Measurements from ENCODE around the gene CRISP1.

DNA sequence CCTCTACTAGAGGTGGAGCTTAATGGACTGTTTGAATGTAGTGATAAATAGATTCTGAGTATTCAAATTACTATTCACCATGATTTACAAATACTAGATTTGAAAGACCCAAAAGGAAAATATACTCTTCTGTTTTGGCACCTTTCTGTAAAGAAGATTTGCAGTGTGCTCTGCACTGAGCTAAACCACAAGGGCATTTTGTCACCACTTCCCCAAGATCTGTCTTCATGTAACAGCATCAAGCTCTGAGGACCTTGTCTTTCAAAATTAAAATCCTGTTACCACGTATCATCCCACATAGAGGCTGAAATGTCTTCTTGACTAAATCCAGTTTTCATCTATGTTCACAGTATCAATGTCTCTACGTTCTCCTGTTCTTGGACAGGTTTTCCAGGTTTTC lies 76.0 kb downstream of the CRISP1 start:
- TF ChIP-seq MAX (IDR thresholded peaks at IDR 0.05) (no peak), CREB1 (IDR thresholded peaks at IDR 0.05) (no peak), POLR2A (IDR thresholded peaks at IDR 0.05; ENCODE audit: control extremely low read depth in 1 of 2, low read depth in 2 of 2, low read length in 2 of 2) (no peak)
- TF ChIP-seq, protein P1, sequence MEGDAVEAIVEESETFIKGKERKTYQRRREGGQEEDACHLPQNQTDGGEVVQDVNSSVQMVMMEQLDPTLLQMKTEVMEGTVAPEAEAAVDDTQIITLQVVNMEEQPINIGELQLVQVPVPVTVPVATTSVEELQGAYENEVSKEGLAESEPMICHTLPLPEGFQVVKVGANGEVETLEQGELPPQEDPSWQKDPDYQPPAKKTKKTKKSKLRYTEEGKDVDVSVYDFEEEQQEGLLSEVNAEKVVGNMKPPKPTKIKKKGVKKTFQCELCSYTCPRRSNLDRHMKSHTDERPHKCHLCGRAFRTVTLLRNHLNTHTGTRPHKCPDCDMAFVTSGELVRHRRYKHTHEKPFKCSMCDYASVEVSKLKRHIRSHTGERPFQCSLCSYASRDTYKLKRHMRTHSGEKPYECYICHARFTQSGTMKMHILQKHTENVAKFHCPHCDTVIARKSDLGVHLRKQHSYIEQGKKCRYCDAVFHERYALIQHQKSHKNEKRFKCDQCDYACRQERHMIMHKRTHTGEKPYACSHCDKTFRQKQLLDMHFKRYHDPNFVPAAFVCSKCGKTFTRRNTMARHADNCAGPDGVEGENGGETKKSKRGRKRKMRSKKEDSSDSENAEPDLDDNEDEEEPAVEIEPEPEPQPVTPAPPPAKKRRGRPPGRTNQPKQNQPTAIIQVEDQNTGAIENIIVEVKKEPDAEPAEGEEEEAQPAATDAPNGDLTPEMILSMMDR (IDR thresholded peaks at IDR 0.05; ENCODE audit: control extremely low read depth in 1 of 3, insufficient read depth in 1 of 3, low read depth in 1 of 3, low read length in 3 of 3): no peak

Measured in H1 (cell line).